MV-4-11 (cell line): ENCODE data around the gene EIF2S2.

Experiments
- DNase-seq: peaks from one replicate; lab custom pipeline; 2025; lab: John Stamatoyannopoulos, UW

Gene EIF2S2

GRCh38 chr20:34120213-34120612 is 8.2 kb upstream of the EIF2S2 start:
- no peak for DNase-seq

- no peak for DNase-seq
Measured at GRCh38 chr20:34115232-34115631, 3.2 kb upstream of the EIF2S2 start.

GRCh38 chr20:34114809-34115208 is 2.8 kb upstream of the EIF2S2 start:
- no peak for DNase-seq

- peak; percentile 42 for DNase-seq
Measured at GRCh38 chr20:34112600-34113101, 608 bp upstream of the EIF2S2 start.

GRCh38 chr20:34110745-34111641 is 1.1 kb downstream of the EIF2S2 start:
- peak; percentile 57 for DNase-seq

- DNase-seq, result no peak
Measured at GRCh38 chr20:34110025-34110744, 1.9 kb downstream of the EIF2S2 start.

GRCh38 chr20:34109442-34109841 is 2.6 kb downstream of the EIF2S2 start:
- DNase-seq, result no peak

GRCh38 chr20:34108616-34109174 is 3.3 kb downstream of the EIF2S2 start:
- DNase-seq, result no peak

GRCh38 chr20:34105978-34106675 is 5.9 kb downstream of the EIF2S2 start:
- DNase-seq, result no peak

- DNase-seq, result peak; percentile 78
Measured at GRCh38 chr20:34104059-34104458, 8.0 kb downstream of the EIF2S2 start.

GRCh38 chr20:34102342-34102741 is 9.7 kb downstream of the EIF2S2 start:
- no peak for DNase-seq

GRCh38 chr20:34100576-34100975 is 11.5 kb downstream of the EIF2S2 start:
- no peak for DNase-seq

- DNase-seq, result no peak
Measured at GRCh38 chr20:34099675-34100074, 12.4 kb downstream of the EIF2S2 start.

GRCh38 chr20:34098570-34098969 is 13.5 kb downstream of the EIF2S2 start:
- no peak for DNase-seq

- no peak for DNase-seq
Measured at GRCh38 chr20:34096699-34097444, 15.2 kb downstream of the EIF2S2 start.

- no peak for DNase-seq
Measured at GRCh38 chr20:34095825-34096224, 16.2 kb downstream of the EIF2S2 start.

GRCh38 chr20:34093895-34094294 is 18.1 kb downstream of the EIF2S2 start:
- no peak for DNase-seq

- no peak for DNase-seq
Measured at GRCh38 chr20:34091637-34092200, 20.3 kb downstream of the EIF2S2 start.

GRCh38 chr20:34090645-34091044 is 21.4 kb downstream of the EIF2S2 start:
- no peak for DNase-seq

- DNase-seq, result no peak
Measured at GRCh38 chr20:34089655-34090345, 22.2 kb downstream of the EIF2S2 start.

- DNase-seq, result no peak
Measured at GRCh38 chr20:34089175-34089479, 22.9 kb downstream of the EIF2S2 start.
